Keratinocyte (primary cell): ENCODE results near the gene CDKL5. TPM values are rescaled to one million over a fixed set of nuclear protein-coding genes. Genes with fewer than 3 reads are reported as not detected.

ENCODE experiments used
- DNase-seq: peaks from one replicate; pipeline ENCODE4 v3.0.0-alpha.2; 2011; ENCODE audit warnings: low read depth, missing footprints, low spot score
- FAIRE-seq: peaks from 2 replicates; lab custom pipeline; 2011; peaks lifted over from hg19 to GRCh38; lab: Jason Lieb, UNC
- H2AFZ ChIP-seq: 2 replicates; pipeline ENCODE4 v1.6.0; 2012; ENCODE audit warnings: low read length, control low read depth, inconsistent platforms; ENCODE audit not compliant: control insufficient read depth
- H3K27ac ChIP-seq: 2 replicates; pipeline ENCODE4 v1.5.1; 2011; ENCODE audit warnings: low read length; ENCODE audit not compliant: control insufficient read depth, insufficient read depth
- H3K27me3 ChIP-seq: 3 replicates; pipeline ENCODE4 v1.6.0; 2011; ENCODE audit warnings: low read length; ENCODE audit not compliant: control insufficient read depth, insufficient read depth; ENCODE audit errors: extremely low read depth
- H3K36me3 ChIP-seq, 2 experiments: 2 replicates in 1 of 2; 3 replicates in 1 of 2; pipeline ENCODE4 v1.5.1; 2011; ENCODE audit warnings: low read length in 2 of 2, mild to moderate bottlenecking in 1 of 2; ENCODE audit not compliant: control insufficient read depth in 2 of 2, insufficient read depth in 2 of 2; ENCODE audit errors: extremely low read depth in 1 of 2
- H3K4me1 ChIP-seq: 3 replicates; pipeline ENCODE4 v1.5.1; 2011; ENCODE audit warnings: low read length; ENCODE audit not compliant: control insufficient read depth, insufficient read depth; ENCODE audit errors: extremely low read depth
- H3K4me2 ChIP-seq: 3 replicates; pipeline ENCODE4 v1.6.0; 2011; ENCODE audit warnings: low read depth, low read length; ENCODE audit not compliant: control insufficient read depth, insufficient read depth; ENCODE audit errors: extremely low read depth
- H3K4me3 ChIP-seq, 3 experiments: fragments of 200-600 bp in 1 of 3; sonication (generic) in 1 of 3; 2 replicates in 2 of 3; 3 replicates in 1 of 3; pipeline ENCODE4 v1.5.1; 2011 to 2016; ENCODE audit warnings: low read length in 3 of 3, mild to moderate bottlenecking in 3 of 3, control low read depth in 2 of 3, inconsistent platforms in 1 of 3, low read depth in 1 of 3, mixed read lengths in 1 of 3, mixed run types in 1 of 3, moderate library complexity in 1 of 3; ENCODE audit not compliant: control insufficient read depth in 2 of 3, insufficient read depth in 2 of 3; ENCODE audit errors: extremely low read depth in 1 of 3
- H3K79me2 ChIP-seq: 2 replicates; pipeline ENCODE4 v1.6.0; 2012; ENCODE audit warnings: low read length; ENCODE audit not compliant: control insufficient read depth, insufficient read depth
- H3K9ac ChIP-seq: 3 replicates; pipeline ENCODE4 v1.6.0; 2011; ENCODE audit warnings: low read length; ENCODE audit not compliant: control insufficient read depth, insufficient read depth; ENCODE audit errors: extremely low read depth
- H3K9me1 ChIP-seq: 3 replicates; pipeline ENCODE4 v1.6.0; 2011; ENCODE audit warnings: low read length; ENCODE audit not compliant: control insufficient read depth, insufficient read depth; ENCODE audit errors: extremely low read depth
- H3K9me3 ChIP-seq: 2 replicates; pipeline ENCODE4 v1.5.1; 2012; ENCODE audit warnings: low read depth, low read length; ENCODE audit not compliant: control insufficient read depth
- H4K20me1 ChIP-seq: 3 replicates; pipeline ENCODE4 v1.6.0; 2011; ENCODE audit warnings: low read length; ENCODE audit not compliant: control insufficient read depth, insufficient read depth; ENCODE audit errors: extremely low read depth
- EZH2 ChIP-seq: IDR thresholded peaks from one replicate; pipeline ENCODE4 v1.6.1; 2012; ENCODE audit warnings: inconsistent platforms, mild to moderate bottlenecking, low read length, moderate library complexity
- dilution Hi-C: fragments of 300-500 bp; cut with MboI; formaldehyde crosslinking; loops from one replicate; pipeline ENCODE4 v1.7.0; 2020; ENCODE audit warnings: low sequenced_read_pairs; ENCODE audit not compliant: extremely low pct_ligation_motif_present
- polyA plus RNA-seq, 5 experiments: library from polyadenylated mRNA; depleted of rRNA in 3 of 5; stranded (reverse) in 3 of 5; stranded (forward) in 1 of 5; unstranded in 1 of 5; fragments of >200 nt; gene quantifications; 1 replicate in 1 of 5; 2 replicates in 3 of 5; 3 replicates in 1 of 5; pipeline versions ENCODE4 v1.2.1 to v1.2.3, GENCODE V29; 2011 to 2012; ENCODE audit warnings: missing spikeins in 2 of 5, low read depth in 1 of 5, low replicate concordance in 1 of 5
- TF ChIP-seq, protein P1 (sequence below), 3 experiments: IDR thresholded peaks in 1 of 3; conservative IDR thresholded peaks in 1 of 3; optimal IDR thresholded peaks in 1 of 3; 2 replicates in 2 of 3; 3 replicates in 1 of 3; pipeline versions ENCODE3 to v1.5.1; 2011; ENCODE audit warnings: low read length in 3 of 3, mild to moderate bottlenecking in 3 of 3, moderate library complexity in 2 of 3, control low read depth in 1 of 3, inconsistent platforms in 1 of 3; ENCODE audit not compliant: insufficient read depth in 2 of 3; ENCODE audit errors: extremely low read depth in 1 of 3

CDKL5 gene
- polyA plus RNA-seq, 1 donor (not counting 4 experiments of a cell fraction or from before 2014, with no cell fraction given) = 3.4 TPM

DNA sequence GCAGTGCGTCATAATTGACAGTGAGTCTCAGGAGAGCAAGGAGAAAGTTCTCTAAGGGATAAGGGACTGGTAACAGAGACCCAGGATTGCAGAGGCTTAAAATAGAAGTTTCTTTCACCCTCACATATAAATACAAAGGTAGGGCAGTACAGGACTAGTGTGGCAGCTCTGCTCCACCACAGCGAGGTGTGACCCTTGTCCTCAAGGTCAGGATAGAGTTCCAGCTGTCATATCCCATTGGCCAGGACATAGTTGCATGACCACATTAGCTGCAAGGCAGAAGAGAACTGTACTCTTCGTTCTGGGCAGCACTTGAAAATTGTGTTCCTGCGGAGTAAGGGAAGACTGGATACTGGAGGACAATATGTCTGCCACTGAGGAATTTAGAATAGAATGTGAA is 152.0 kb downstream of the CDKL5 start:
- Histone ChIP-seq H3K9ac (no peak overlapping the region), H3K27ac (no peak overlapping the region), H2AFZ (no peak overlapping the region), H3K9me3 (no peaks in the 10 kb centered on the region), H4K20me1 (no peaks in the 10 kb centered on the region), H3K27me3 (no peaks in the 10 kb centered on the region), H3K36me3 (no peaks in the 10 kb centered on the region), H3K4me3 (no peak overlapping the region), H3K4me2 (no peak overlapping the region), H3K79me2 (no peaks in the 10 kb centered on the region), H3K4me1 (peaks cover 11% of the 10 kb centered on the region), H3K9me1 (no peaks in the 10 kb centered on the region)
- no peak for FAIRE-seq
- dilution Hi-C loops = no loop called here
- no peak for TF ChIP-seq EZH2
- TF ChIP-seq, protein P1, sequence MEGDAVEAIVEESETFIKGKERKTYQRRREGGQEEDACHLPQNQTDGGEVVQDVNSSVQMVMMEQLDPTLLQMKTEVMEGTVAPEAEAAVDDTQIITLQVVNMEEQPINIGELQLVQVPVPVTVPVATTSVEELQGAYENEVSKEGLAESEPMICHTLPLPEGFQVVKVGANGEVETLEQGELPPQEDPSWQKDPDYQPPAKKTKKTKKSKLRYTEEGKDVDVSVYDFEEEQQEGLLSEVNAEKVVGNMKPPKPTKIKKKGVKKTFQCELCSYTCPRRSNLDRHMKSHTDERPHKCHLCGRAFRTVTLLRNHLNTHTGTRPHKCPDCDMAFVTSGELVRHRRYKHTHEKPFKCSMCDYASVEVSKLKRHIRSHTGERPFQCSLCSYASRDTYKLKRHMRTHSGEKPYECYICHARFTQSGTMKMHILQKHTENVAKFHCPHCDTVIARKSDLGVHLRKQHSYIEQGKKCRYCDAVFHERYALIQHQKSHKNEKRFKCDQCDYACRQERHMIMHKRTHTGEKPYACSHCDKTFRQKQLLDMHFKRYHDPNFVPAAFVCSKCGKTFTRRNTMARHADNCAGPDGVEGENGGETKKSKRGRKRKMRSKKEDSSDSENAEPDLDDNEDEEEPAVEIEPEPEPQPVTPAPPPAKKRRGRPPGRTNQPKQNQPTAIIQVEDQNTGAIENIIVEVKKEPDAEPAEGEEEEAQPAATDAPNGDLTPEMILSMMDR (optimal IDR thresholded peaks at IDR 0.05 in 1 of 3, IDR thresholded peaks at IDR 0.05 in 1 of 3, conservative IDR thresholded peaks at IDR 0.05 in 1 of 3; ENCODE audit: extremely low read depth in 1 of 3, insufficient read depth in 2 of 3, low read length in 3 of 3) = no peak
- no peak for DNase-seq

DNA sequence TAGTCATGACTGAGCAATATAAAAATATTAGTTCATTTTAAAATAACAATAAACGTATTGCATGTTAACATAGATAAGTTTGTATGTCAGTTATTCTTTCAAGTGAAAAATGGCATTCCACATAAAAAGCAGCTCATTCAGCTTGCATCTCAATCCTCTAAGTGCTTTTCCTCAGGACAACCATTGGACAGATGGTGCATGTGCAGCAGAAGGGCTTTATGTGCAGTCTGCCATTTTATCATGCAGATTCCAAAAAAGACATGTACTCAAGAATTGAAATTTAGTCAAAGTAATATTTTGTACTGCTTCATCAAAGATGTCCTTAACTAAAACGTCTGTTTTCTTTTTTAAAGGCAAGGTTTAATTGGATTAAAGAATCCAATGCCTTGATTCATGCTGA is 153.1 kb downstream of the CDKL5 start:
- Histone ChIP-seq H3K4me2 (no peak overlapping the region), H3K36me3 (no peaks in the 10 kb centered on the region), H3K79me2 (no peaks in the 10 kb centered on the region), H3K27ac (no peak overlapping the region), H3K4me3 (no peak overlapping the region), H2AFZ (no peak overlapping the region), H3K9me3 (no peaks in the 10 kb centered on the region), H3K4me1 (peaks cover 11% of the 10 kb centered on the region), H3K27me3 (no peaks in the 10 kb centered on the region), H3K9me1 (no peaks in the 10 kb centered on the region), H3K9ac (no peak overlapping the region), H4K20me1 (no peaks in the 10 kb centered on the region)
- dilution Hi-C loops = no loop called here
- FAIRE-seq = no peak
- no peak for TF ChIP-seq EZH2
- TF ChIP-seq, protein P1 (optimal IDR thresholded peaks at IDR 0.05 in 1 of 3, IDR thresholded peaks at IDR 0.05 in 1 of 3, conservative IDR thresholded peaks at IDR 0.05 in 1 of 3; ENCODE audit: extremely low read depth in 1 of 3, insufficient read depth in 2 of 3, low read length in 3 of 3) = no peak
- no peak for DNase-seq
